OCI-LY3 (cell line): Measurements from ENCODE around the gene TMEM183A.

Experiments
- H2AFZ ChIP-seq: fragments of 200-600, 300-600 bp; shearing (Covaris generic); 2 replicates; pipeline ENCODE4 v1.6.0; 2014; ENCODE audit warnings: antibody characterized with exemption, low read depth, low read length
- H3K27ac ChIP-seq: fragments of 200-600, 300-600 bp; sonication (generic); 2 replicates; pipeline ENCODE4 v1.5.1; 2014; ENCODE audit warnings: mild to moderate bottlenecking, low read length, moderate library complexity, mixed read lengths
- H3K27me3 ChIP-seq: fragments of 200-600, 300-600 bp; sonication (generic); 2 replicates; pipeline ENCODE4 v1.6.1; 2014; ENCODE audit warnings: low read depth, low read length, mixed read lengths
- H3K36me3 ChIP-seq: fragments of 200-600, 300-600 bp; sonication (generic); replicated peaks from 2 replicates; pipeline ENCODE3; 2014; ENCODE audit warnings: low read depth, low read length, mixed read lengths
- H3K4me1 ChIP-seq: fragments of 300-600, 200-600 bp; sonication (generic); 2 replicates; pipeline ENCODE4 v1.6.1; 2014; ENCODE audit warnings: low read length, mixed read lengths
- H3K4me2 ChIP-seq: fragments of 200-600, 300-600 bp; sonication (generic); 2 replicates; pipeline ENCODE4 v1.6.1; 2014; ENCODE audit warnings: low read length, mixed read lengths
- H3K4me3 ChIP-seq: fragments of 300-600, 200-600 bp; sonication (generic); 2 replicates; pipeline ENCODE4 v1.5.1; 2014; ENCODE audit warnings: antibody characterized with exemption, mild to moderate bottlenecking, low read length, moderate library complexity
- H3K79me2 ChIP-seq: fragments of 300-600, 200-600 bp; shearing (Covaris generic); 2 replicates; pipeline ENCODE4 v1.6.1; 2014; ENCODE audit warnings: mild to moderate bottlenecking, low read length, mixed read lengths
- H3K9ac ChIP-seq: fragments of 300-600, 200-600 bp; shearing (Covaris generic); 2 replicates; pipeline ENCODE4 v1.6.0; 2014; ENCODE audit warnings: mild to moderate bottlenecking, low read length, moderate library complexity
- H3K9me3 ChIP-seq: fragments of 200-600, 300-600 bp; shearing (Covaris generic); 2 replicates; pipeline ENCODE4 v1.6.1; 2014; ENCODE audit warnings: low read length, mixed read lengths; ENCODE audit not compliant: insufficient read depth
- H4K20me1 ChIP-seq: fragments of 200-600, 300-600 bp; sonication (generic); 2 replicates; pipeline ENCODE4 v1.6.1; 2016; ENCODE audit warnings: low read length, mixed read lengths; ENCODE audit not compliant: insufficient read depth
- CTCF ChIP-seq: fragments of 200-600, 300-600 bp; sonication (generic); IDR thresholded peaks from 2 replicates; pipeline ENCODE4 v1.5.1; 2014; ENCODE audit warnings: antibody characterized with exemption, low read length, low read depth
- EZH2phosphoT487 ChIP-seq: fragments of 200-600 bp; shearing (Covaris generic); IDR thresholded peaks from 2 replicates; pipeline ENCODE4 v1.6.1; 2018; ENCODE audit warnings: antibody characterized with exemption, mixed run types, low read depth

TMEM183A gene

GRCh38 chr1:203057911-203058675 lies 50.9 kb downstream of the TMEM183A start:
- Histone ChIP-seq H3K4me2 (no peak overlapping the region), H3K4me3 (no peak overlapping the region), H3K9ac (no peak overlapping the region), H2AFZ (no peak overlapping the region), H3K4me1 (peaks cover 16% of the 10 kb centered on the region), H3K79me2 (no peaks in the 10 kb centered on the region), H3K9me3 (no peaks in the 10 kb centered on the region), H3K27me3 (peaks cover 31% of the 10 kb centered on the region), H3K27ac (no peak overlapping the region), H4K20me1 (no peaks in the 10 kb centered on the region), H3K36me3 (no peaks in the 10 kb centered on the region)
- TF ChIP-seq CTCF = no peak
- no peak for TF ChIP-seq EZH2phosphoT487

- no peak overlapping the region for H3K9ac ChIP-seq
- no peak for TF ChIP-seq CTCF
- TF ChIP-seq EZH2phosphoT487 = no peak
- H3K27ac ChIP-seq = no peak overlapping the region
These were observed 51.4 kb downstream of the TMEM183A start for GRCh38 chr1:203058676-203058935.

GRCh38 chr1:203059485-203059884 lies 52.3 kb downstream of the TMEM183A start:
- H3K4me2 ChIP-seq = no peak overlapping the region
- no peak overlapping the region for H2AFZ ChIP-seq
- no peak overlapping the region for H3K9ac ChIP-seq

More at GRCh38 chr1:203058676-203058935, 51.4 kb downstream of the TMEM183A start:
- no peak overlapping the region for H3K4me2 ChIP-seq
- H3K9me3 ChIP-seq = no peaks in the 10 kb centered on the region
- H2AFZ ChIP-seq = no peak overlapping the region
- H3K4me3 ChIP-seq = no peak overlapping the region
- H3K79me2 ChIP-seq = no peaks in the 10 kb centered on the region
- H3K4me1 ChIP-seq = peaks cover 16% of the 10 kb centered on the region
- no peaks in the 10 kb centered on the region for H3K36me3 ChIP-seq
- no peaks in the 10 kb centered on the region for H4K20me1 ChIP-seq
- H3K27me3 ChIP-seq = peaks cover 31% of the 10 kb centered on the region

GRCh38 chr1:203060115-203060514 lies 52.9 kb downstream of the TMEM183A start:
- H3K4me3 ChIP-seq = no peak overlapping the region
- H2AFZ ChIP-seq = no peak overlapping the region
- H3K9ac ChIP-seq = no peak overlapping the region
- H3K79me2 ChIP-seq = no peaks in the 10 kb centered on the region
- peaks cover 16% of the 10 kb centered on the region for H3K4me1 ChIP-seq
- H3K9me3 ChIP-seq = no peaks in the 10 kb centered on the region
- no peaks in the 10 kb centered on the region for H3K36me3 ChIP-seq
- H4K20me1 ChIP-seq = no peaks in the 10 kb centered on the region
- H3K4me2 ChIP-seq = no peak overlapping the region
- no peak overlapping the region for H3K27ac ChIP-seq
- TF ChIP-seq EZH2phosphoT487 (no peak), CTCF (no peak)
- peaks cover 34% of the 10 kb centered on the region for H3K27me3 ChIP-seq

More at GRCh38 chr1:203059485-203059884, 52.3 kb downstream of the TMEM183A start:
- peaks cover 16% of the 10 kb centered on the region for H3K4me1 ChIP-seq
- H3K79me2 ChIP-seq = no peaks in the 10 kb centered on the region
- no peak overlapping the region for H3K27ac ChIP-seq
- no peaks in the 10 kb centered on the region for H3K9me3 ChIP-seq
- H4K20me1 ChIP-seq = no peaks in the 10 kb centered on the region
- H3K4me3 ChIP-seq = no peak overlapping the region
- TF ChIP-seq CTCF = no peak
- TF ChIP-seq EZH2phosphoT487 = no peak
- H3K36me3 ChIP-seq = no peaks in the 10 kb centered on the region
- peaks cover 34% of the 10 kb centered on the region for H3K27me3 ChIP-seq
